ENCODE measurements around the gene MPZL3. TPM values are rescaled to one million over a fixed set of nuclear protein-coding genes. Genes with fewer than 3 reads are reported as not detected.

Gene MPZL3
- total and polyA plus RNA-seq, 2 experiments from 2014 or later, result 0.92 to 2.9 TPM

- TF ChIP-seq CREB1 (CRISPR knock-in tag; IDR thresholded peaks at IDR 0.05; ENCODE audit: low read depth) (no peak), JUNB (IDR thresholded peaks at IDR 0.05; ENCODE audit: unreplicated experiment) (no peak), STAT1 (IDR thresholded peaks at IDR 0.05; ENCODE audit: unreplicated experiment) (no peak), ZNF331 (CRISPR knock-in tag; IDR thresholded peaks at IDR 0.05; ENCODE audit: low read depth) (no peak), REST (IDR thresholded peaks at IDR 0.05; ENCODE audit: unreplicated experiment) (no peak), POLR2AphosphoS5 (IDR thresholded peaks at IDR 0.05; ENCODE audit: low read depth) (no peak), NANOG (IDR thresholded peaks at IDR 0.05; ENCODE audit: borderline replicate concordance) (no peak), ETS1 (IDR thresholded peaks at IDR 0.05) (no peak)
Observed at GRCh38 chr11:118229274-118229847, 22.8 kb downstream of the MPZL3 start (continued).

- no peak for ATAC-seq
- Mint-ChIP-seq H3K36me3 (ENCODE audit: low read depth) (no peaks in the 10 kb centered on the region), H3K27me3 (ENCODE audit: insufficient read depth, low read depth, poor library complexity) (no peaks in the 10 kb centered on the region), H3K9me3 (no peaks in the 10 kb centered on the region), H3K27ac (no peak overlapping the region), H3K4me3 (no peak overlapping the region), H3K4me1 (no peaks in the 10 kb centered on the region)
- no peak overlapping the region for H2AFZ ChIP-seq
- H3K4me1 ChIP-seq (ENCODE audit: insufficient read depth), result no peaks in the 10 kb centered on the region
- no peak overlapping the region for H3K4me2 ChIP-seq
- H3K4me3 ChIP-seq, result no peak overlapping the region
- H3K27ac ChIP-seq (ENCODE audit: low read depth), result no peak overlapping the region
- H3K79me2 ChIP-seq (replicated peaks; ENCODE audit: insufficient read depth), result no peaks in the 10 kb centered on the region
- no peaks in the 10 kb centered on the region for H3K27me3 ChIP-seq (ENCODE audit: insufficient read depth)
- DNase-seq (ENCODE audit: low spot score), result no peak
- H3K36me3 ChIP-seq (ENCODE audit: insufficient read depth), result no peaks in the 10 kb centered on the region
- no peaks in the 10 kb centered on the region for H4K20me1 ChIP-seq (replicated peaks; ENCODE audit: insufficient read depth)
- H3F3A ChIP-seq (replicated peaks; ENCODE audit: low read depth), result no peaks in the 10 kb centered on the region
- no peaks in the 10 kb centered on the region for H3K9me2 ChIP-seq (ENCODE audit: insufficient read depth)
- no peak for TF ChIP-seq EZH2 (IDR thresholded peaks at IDR 0.05; ENCODE audit: low read depth, unreplicated experiment)
- no peak for TF ChIP-seq ZNF331 (CRISPR knock-in tag; IDR thresholded peaks at IDR 0.05; ENCODE audit: low read depth)
- TF ChIP-seq NANOG (IDR thresholded peaks at IDR 0.05; ENCODE audit: borderline replicate concordance), result no peak
- no peak for TF ChIP-seq ETS1 (IDR thresholded peaks at IDR 0.05)
- no peak for TF ChIP-seq CTCF (conservative IDR thresholded peaks at IDR 0.05; ENCODE audit: low read depth in 2 of 2)
- TF ChIP-seq EZH2phosphoT487 (IDR thresholded peaks at IDR 0.05; ENCODE audit: unreplicated experiment), result no peak
- TF ChIP-seq STAT1 (IDR thresholded peaks at IDR 0.05; ENCODE audit: unreplicated experiment), result no peak
- no peak for TF ChIP-seq JUNB (IDR thresholded peaks at IDR 0.05; ENCODE audit: unreplicated experiment)
Observed at GRCh38 chr11:118227865-118228785, 24.0 kb downstream of the MPZL3 start.

Data from GM23338 (cell line).